G401 (cell line): ENCODE measurements around the gene BCAS1. TPM values are rescaled to one million over a fixed set of nuclear protein-coding genes. Genes with fewer than 3 reads are reported as not detected.
"Not testable (repeated sequence)": the region's sequence is repeated elsewhere in the genome, so short reads cannot be mapped to it uniquely, and the experiment has no call there.

Source experiments
- DNase-seq: peaks from one replicate; pipeline ENCODE4 v3.0.0-alpha.2; 2015; ENCODE audit warnings: low spot score
- in situ Hi-C: cut with HindIII; loops from 2 replicates; pipeline ENCODE4 v1.10.0; 2016; ENCODE audit warnings: low sequenced_read_pairs, mixed read lengths
- total RNA-seq: library from RNA; depleted of rRNA; stranded (reverse); fragments of >200 nt; shearing (Covaris generic); gene quantifications from 2 replicates; pipeline ENCODE4 v1.2.3, GENCODE V29; 2014

The BCAS1 gene
- total RNA-seq, 1 experiment from 2014 or later: not detected

GRCh38 chr20:54027704-54028103 lies 42.7 kb downstream of the BCAS1 start:
- in situ Hi-C loops: no loop called here
- DNase-seq: no peak

- DNase-seq: no peak
- in situ Hi-C loops: no loop called here
Observed at GRCh38 chr20:54026295-54027064, 43.9 kb downstream of the BCAS1 start.

GRCh38 chr20:54025251-54025771 lies 45.1 kb downstream of the BCAS1 start:
- in situ Hi-C loops: no loop called here
- no peak for DNase-seq

- in situ Hi-C loops: no loop called here
- peak; percentile 93 for DNase-seq
Observed at GRCh38 chr20:54023406-54023805, 47.0 kb downstream of the BCAS1 start.

- in situ Hi-C loops: no loop called here
- peak; percentile 68 for DNase-seq
Observed at GRCh38 chr20:54021446-54022235, 48.8 kb downstream of the BCAS1 start.

- in situ Hi-C loops: no loop called here
Observed at GRCh38 chr20:54020868-54021267, 49.5 kb downstream of the BCAS1 start.

GRCh38 chr20:54020348-54020747 lies 50.0 kb downstream of the BCAS1 start:
- no peak for DNase-seq
- in situ Hi-C loops: no loop called here

More at GRCh38 chr20:54020868-54021267, 49.5 kb downstream of the BCAS1 start:
- DNase-seq: no peak

GRCh38 chr20:54019585-54019984 lies 50.8 kb downstream of the BCAS1 start:
- in situ Hi-C loops: no loop called here
- no peak for DNase-seq

GRCh38 chr20:54019127-54019526 lies 51.3 kb downstream of the BCAS1 start:
- DNase-seq: no peak
- in situ Hi-C loops: no loop called here

GRCh38 chr20:54017846-54018245 lies 52.5 kb downstream of the BCAS1 start:
- no peak for DNase-seq
- in situ Hi-C loops: no loop called here

GRCh38 chr20:54015496-54015895 lies 54.9 kb downstream of the BCAS1 start:
- in situ Hi-C loops: no loop called here

GRCh38 chr20:54014293-54014926 lies 56.0 kb downstream of the BCAS1 start:
- no peak for DNase-seq
- in situ Hi-C loops: no loop called here

More at GRCh38 chr20:54015496-54015895, 54.9 kb downstream of the BCAS1 start:
- DNase-seq: no peak

GRCh38 chr20:54013471-54013870 lies 56.9 kb downstream of the BCAS1 start:
- in situ Hi-C loops: no loop called here
- DNase-seq: no peak

GRCh38 chr20:54011346-54011745 lies 59.0 kb downstream of the BCAS1 start:
- no peak for DNase-seq
- in situ Hi-C loops: no loop called here

GRCh38 chr20:54006216-54006615 lies 64.2 kb downstream of the BCAS1 start:
- DNase-seq, in situ Hi-C loops: not testable (repeated sequence)

GRCh38 chr20:54005524-54005923 lies 64.9 kb downstream of the BCAS1 start:
- no peak for DNase-seq
- in situ Hi-C loops: no loop called here

- in situ Hi-C loops: no loop called here
- no peak for DNase-seq
Observed at GRCh38 chr20:54004445-54004844, 65.9 kb downstream of the BCAS1 start.

GRCh38 chr20:54002741-54003140 lies 67.7 kb downstream of the BCAS1 start:
- in situ Hi-C loops: no loop called here
- DNase-seq: no peak

GRCh38 chr20:54002056-54002575 lies 68.3 kb downstream of the BCAS1 start:
- no peak for DNase-seq
- in situ Hi-C loops: no loop called here
